ENCODE results near the gene SMPD4. TPM values are rescaled to one million over a fixed set of nuclear protein-coding genes. Genes with fewer than 3 reads are reported as not detected.
"Not testable (repeated sequence)": the region's sequence is repeated elsewhere in the genome, so short reads cannot be mapped to it uniquely, and the experiment has no call there.

Gene SMPD4
- total RNA-seq, 2 donors from 2014 or later, result 49.6 to 105 TPM

DNA sequence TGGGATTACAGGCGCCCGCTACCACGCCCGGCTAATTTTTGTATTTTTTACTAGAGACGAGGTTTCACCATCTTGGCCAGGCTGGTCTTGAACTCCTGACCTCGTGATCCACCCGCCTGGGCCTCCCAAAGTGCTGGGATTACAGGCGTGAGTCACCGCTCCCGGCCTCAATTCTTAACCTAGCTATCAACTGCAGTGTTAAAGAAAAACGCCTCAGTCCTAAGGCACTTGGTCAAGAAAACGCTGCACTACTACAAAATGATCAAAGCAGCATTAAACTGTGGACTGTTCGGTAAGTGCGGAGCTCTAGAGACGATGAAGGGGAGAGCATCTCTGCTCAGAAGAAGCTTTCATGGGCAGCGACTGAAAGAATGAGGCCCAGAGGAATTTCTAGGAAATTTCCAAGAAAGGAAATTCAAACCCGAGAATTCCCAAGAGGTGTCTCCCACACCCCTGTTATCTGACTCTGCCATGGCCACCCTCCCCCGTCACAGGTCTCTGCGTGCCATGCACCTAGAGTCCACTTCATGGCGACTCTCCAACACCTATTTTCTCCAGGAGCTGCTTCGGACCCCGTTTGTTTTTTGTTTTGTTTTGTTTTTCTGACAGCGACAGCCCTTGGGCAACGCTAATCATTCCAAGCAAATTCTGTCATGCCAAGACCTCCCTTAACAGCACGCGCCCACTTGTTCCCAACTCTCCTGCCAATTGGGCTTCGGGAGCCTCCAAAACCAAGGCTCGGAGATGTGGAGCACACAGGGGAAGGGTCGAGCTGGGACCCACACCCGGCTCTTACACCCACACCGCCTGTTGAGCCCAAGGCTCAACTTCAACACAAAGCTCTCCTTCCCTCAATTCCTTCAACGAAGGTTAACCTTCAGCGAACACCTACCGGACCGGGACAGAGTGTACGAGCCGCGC, 738 bp downstream of the SMPD4 start:
- Mint-ChIP-seq H3K27ac (peak overlapping the region; percentile 86), H3K36me3 (ENCODE audit: low read depth) (peaks cover 67% of the 10 kb centered on the region), H3K4me3 (peak overlapping the region; percentile 86)
- H3K27me3 Mint-ChIP-seq; ATAC-seq (replicated peaks); H3K9me3 Mint-ChIP-seq; H3K4me1 Mint-ChIP-seq: not testable (repeated sequence)

DNA sequence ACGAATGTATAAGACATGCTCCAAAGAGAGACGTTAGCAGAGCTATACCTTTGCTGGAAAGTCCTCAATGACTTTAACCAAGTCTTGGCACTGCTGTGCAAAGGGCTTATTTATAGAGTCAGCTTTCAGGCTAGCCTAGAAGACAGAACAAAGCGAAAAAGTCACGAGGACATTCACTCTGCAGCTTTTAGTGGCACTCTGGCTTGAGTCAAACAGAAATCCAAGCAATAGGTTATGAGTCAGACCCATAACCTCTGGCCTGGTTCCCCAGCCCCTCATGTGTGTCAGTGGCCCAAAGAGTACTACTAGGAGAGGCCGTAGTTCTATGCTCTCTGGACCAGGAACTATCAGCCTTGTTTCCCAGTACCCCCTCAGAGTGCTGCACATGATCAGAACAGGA, 6.5 kb downstream of the SMPD4 start:
- H3K4me1 Mint-ChIP-seq, H3K4me3 Mint-ChIP-seq, H3K27me3 Mint-ChIP-seq, H3K27ac Mint-ChIP-seq, H3K9me3 Mint-ChIP-seq: not testable (repeated sequence)
- H3K36me3 Mint-ChIP-seq (ENCODE audit: low read depth), result peaks cover 76% of the 10 kb centered on the region
- ATAC-seq (replicated peaks), result peak; percentile 93

DNA sequence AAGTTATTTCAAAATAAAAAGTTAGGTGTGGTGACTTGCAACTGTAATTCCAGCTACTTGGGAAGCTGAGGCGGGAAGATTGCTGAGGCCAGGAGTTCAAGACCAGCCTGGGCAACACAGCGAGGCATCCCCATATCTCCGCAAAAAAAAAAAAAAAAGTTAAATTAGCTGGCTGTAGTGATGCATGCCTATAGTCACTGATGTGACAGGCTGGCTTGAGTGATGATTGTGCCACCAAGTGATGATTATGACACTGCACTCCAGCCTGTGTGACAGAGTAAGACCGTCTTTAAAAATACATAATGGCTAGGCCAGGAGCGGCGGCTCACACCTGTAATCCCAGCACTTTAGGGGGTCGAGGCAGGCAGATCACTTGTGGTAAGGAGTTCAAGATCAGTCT, 11.5 kb downstream of the SMPD4 start:
- Mint-ChIP-seq H3K27ac (no peak overlapping the region), H3K9me3 (no peaks in the 10 kb centered on the region), H3K27me3 (no peaks in the 10 kb centered on the region), H3K36me3 (ENCODE audit: low read depth) (peaks cover 94% of the 10 kb centered on the region), H3K4me3 (no peak overlapping the region), H3K4me1 (peaks cover 5% of the 10 kb centered on the region)
- ATAC-seq (replicated peaks), result no peak

DNA sequence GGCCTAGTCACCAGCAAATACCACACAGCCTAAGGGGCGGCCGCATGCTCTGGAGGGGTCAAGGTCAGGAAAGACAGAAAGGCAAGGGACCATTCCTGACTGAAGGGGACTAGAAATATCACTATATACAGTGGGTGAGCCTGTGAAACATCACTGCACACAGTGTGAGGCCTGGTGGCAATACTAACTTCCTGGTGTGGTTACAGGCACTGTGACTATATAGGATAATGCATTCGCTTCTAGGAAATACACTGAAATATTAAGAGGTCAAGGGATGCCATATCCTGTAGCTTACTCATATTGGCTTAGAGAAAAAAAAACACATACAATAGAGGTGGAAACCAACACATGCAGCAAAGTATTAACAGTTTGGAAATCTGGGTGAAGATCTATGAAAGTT, 12.2 kb downstream of the SMPD4 start:
- H3K27me3 Mint-ChIP-seq, result not testable (repeated sequence)

DNA sequence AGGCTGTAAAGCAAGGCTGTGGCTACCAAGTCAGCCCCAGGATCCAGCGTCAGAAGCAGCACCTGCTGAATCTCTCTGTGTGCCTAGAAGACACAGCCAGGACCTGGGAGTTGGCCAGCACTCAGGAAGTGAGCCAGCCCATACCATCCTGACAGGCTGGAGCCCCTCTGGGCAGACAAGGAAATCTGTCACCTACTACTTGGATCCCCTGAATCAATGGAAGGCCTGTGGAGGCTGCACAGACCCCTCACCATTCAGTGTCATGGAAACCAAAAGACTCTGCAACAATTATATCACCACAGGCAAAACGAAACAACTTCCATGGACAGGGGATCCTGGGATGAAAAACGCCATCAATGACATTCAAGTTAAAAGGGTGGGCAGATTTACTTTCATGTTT, 14.8 kb downstream of the SMPD4 start:
- not testable (repeated sequence) for ATAC-seq (replicated peaks); H3K4me1 Mint-ChIP-seq; H3K27ac Mint-ChIP-seq; H3K27me3 Mint-ChIP-seq; H3K9me3 Mint-ChIP-seq; H3K4me3 Mint-ChIP-seq
- peaks cover 93% of the 10 kb centered on the region for H3K36me3 Mint-ChIP-seq (ENCODE audit: low read depth)

More for the DNA sequence above, 12.2 kb downstream of the SMPD4 start:
- H3K27ac Mint-ChIP-seq, H3K4me3 Mint-ChIP-seq, H3K4me1 Mint-ChIP-seq, H3K9me3 Mint-ChIP-seq: not testable (repeated sequence)
- peak; percentile 99 for ATAC-seq (replicated peaks)
- peaks cover 94% of the 10 kb centered on the region for H3K36me3 Mint-ChIP-seq (ENCODE audit: low read depth)

DNA sequence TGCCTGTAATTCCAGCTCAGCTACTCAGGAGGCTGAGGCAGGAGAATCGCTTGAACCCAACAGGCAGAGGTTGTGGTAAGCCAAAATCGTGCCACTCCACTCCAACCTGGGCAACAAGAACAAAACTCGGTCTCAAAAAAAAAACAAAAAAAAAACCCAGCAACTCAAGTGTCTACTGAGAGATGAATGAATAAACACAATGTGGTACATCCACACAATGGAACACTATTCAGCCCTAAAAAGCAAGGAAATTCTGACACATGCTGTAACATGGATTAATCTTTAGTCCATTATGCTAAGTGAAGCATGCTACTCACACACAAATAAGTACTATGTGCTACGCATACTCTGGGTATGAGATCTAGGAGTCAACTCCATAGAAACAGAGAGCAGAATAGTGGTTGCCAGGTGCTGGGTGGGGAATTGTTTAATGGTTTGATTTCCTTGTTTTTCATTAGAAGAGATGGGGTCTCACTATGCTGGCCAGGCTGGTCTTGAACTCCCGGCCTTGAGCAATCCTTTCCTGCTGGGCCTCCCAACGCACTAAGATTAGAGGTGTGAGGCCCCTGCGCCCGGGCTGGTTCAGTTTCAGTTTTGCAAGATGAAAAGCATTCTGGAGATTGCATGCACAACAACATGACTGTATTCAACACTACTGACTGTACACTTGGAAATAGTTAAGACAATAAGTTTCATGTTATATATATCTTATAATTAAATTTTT, 15.9 kb downstream of the SMPD4 start:
- ATAC-seq (replicated peaks), result no peak
- Mint-ChIP-seq H3K4me3 (no peak overlapping the region), H3K27ac (no peak overlapping the region), H3K36me3 (ENCODE audit: low read depth) (peaks cover 83% of the 10 kb centered on the region), H3K27me3 (no peaks in the 10 kb centered on the region), H3K9me3 (no peaks in the 10 kb centered on the region), H3K4me1 (peaks cover 5% of the 10 kb centered on the region)

DNA sequence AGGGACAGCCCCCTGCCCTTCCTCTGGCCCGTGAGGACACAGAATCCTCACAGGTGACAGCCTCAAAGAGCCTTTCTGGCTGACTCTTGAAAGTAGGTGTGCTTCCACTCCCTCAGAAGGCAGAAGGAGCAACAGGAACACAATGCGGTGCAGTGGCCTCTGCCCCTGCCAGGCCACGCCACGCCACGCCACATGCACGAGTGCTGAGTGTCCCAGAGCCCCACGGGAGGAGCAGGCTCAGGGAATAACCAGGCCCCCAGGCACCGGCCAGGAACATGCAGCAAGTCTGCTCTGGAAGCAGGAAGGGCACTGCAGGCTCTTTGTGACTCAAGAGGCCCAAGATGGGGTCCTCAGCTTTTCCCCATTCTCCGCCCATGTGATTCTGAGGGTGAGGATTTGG, 18.4 kb downstream of the SMPD4 start:
- Mint-ChIP-seq H3K4me3 (no peak overlapping the region), H3K9me3 (no peaks in the 10 kb centered on the region), H3K4me1 (peaks cover 5% of the 10 kb centered on the region), H3K27ac (no peak overlapping the region), H3K36me3 (ENCODE audit: low read depth) (peaks cover 78% of the 10 kb centered on the region), H3K27me3 (no peaks in the 10 kb centered on the region)
- ATAC-seq (replicated peaks), result no peak

DNA sequence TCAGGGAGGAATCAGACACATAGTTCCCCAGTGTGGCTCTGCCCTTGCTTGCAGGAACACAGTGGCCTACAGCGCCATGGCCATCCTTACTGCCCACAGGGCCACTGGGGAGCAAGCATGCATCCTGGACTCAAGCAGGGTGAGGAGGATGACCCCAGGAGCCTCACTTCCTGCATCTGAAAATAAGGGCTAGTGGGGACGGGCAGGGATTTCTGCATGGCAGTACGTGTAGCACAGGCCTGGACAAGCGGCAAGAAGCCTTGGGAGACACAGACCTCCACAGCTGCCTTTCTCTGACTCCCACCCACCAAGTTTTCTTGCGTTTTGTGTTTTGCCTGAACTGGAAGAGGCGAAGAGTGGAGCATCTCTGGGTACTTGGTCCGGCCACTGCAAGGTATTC, 18.9 kb downstream of the SMPD4 start:
- peaks cover 78% of the 10 kb centered on the region for H3K36me3 Mint-ChIP-seq (ENCODE audit: low read depth)
- H3K4me3 Mint-ChIP-seq; H3K27ac Mint-ChIP-seq; H3K9me3 Mint-ChIP-seq; H3K4me1 Mint-ChIP-seq; ATAC-seq (replicated peaks); H3K27me3 Mint-ChIP-seq: not testable (repeated sequence)

- H3K27ac Mint-ChIP-seq; H3K9me3 Mint-ChIP-seq; H3K4me1 Mint-ChIP-seq; H3K27me3 Mint-ChIP-seq; ATAC-seq (replicated peaks); H3K4me3 Mint-ChIP-seq: not testable (repeated sequence)
- H3K36me3 Mint-ChIP-seq (ENCODE audit: low read depth), result peaks cover 65% of the 10 kb centered on the region
These were observed 20.3 kb downstream of the SMPD4 start for GRCh38 chr2:130160838-130161705.

DNA sequence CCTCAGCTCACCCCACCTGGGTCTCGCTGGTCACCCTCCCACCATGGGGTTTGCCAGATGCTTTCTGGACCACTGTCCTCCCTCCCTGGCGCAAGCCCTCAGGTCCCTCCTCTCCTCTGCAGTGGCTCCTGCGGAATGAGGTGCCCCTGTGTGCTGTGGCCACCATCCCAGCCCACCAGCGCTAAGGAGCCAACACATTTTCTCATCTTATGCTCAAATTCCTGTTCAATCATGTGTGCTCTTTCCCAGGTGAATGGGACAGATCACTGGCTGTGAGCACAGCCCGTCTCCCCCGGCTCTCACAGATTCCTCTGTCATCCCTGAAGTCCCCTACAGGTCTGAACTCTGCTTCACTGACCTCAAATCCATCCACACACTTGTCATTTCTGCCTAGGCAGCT, 21.3 kb downstream of the SMPD4 start:
- ATAC-seq (replicated peaks), result no peak
- H3K4me3 Mint-ChIP-seq, result no peak overlapping the region
- H3K36me3 Mint-ChIP-seq (ENCODE audit: low read depth), result peaks cover 59% of the 10 kb centered on the region
- peak overlapping the region; percentile 59 for H3K27ac Mint-ChIP-seq
- H3K9me3 Mint-ChIP-seq, result no peaks in the 10 kb centered on the region
- H3K27me3 Mint-ChIP-seq, result no peaks in the 10 kb centered on the region
- H3K4me1 Mint-ChIP-seq, result peaks cover 5% of the 10 kb centered on the region

GRCh38 chr2:130159376-130159775, 22.0 kb downstream of the SMPD4 start:
- not testable (repeated sequence) for H3K9me3 Mint-ChIP-seq

DNA sequence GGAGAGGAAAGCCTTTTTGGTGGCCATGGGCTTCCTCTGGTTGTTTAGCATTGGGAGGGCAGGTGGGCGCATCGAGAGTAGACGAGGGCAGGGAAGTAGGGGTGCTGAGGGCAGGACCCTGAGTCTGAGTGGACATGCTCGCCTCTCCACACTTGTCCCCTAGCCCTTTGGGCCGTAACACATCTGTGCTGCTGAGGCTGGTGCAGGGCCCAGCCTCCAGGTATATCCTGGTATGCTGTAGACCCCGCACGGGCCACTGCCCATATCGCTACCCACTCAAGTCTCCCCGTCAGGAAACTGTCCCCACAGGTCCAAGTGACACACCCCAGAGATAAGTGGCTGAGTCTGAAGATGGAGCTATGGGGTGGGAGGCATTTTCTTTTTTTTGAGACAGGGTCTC, 22.8 kb downstream of the SMPD4 start:
- Mint-ChIP-seq H3K27ac (peak overlapping the region; percentile 46), H3K9me3 (no peaks in the 10 kb centered on the region), H3K36me3 (ENCODE audit: low read depth) (peaks cover 53% of the 10 kb centered on the region), H3K4me3 (no peak overlapping the region), H3K27me3 (no peaks in the 10 kb centered on the region), H3K4me1 (peaks cover 5% of the 10 kb centered on the region)
- no peak for ATAC-seq (replicated peaks)

More at GRCh38 chr2:130159376-130159775, 22.0 kb downstream of the SMPD4 start:
- H3K27ac Mint-ChIP-seq; H3K4me3 Mint-ChIP-seq; H3K27me3 Mint-ChIP-seq; H3K4me1 Mint-ChIP-seq; ATAC-seq (replicated peaks): not testable (repeated sequence)
- H3K36me3 Mint-ChIP-seq (ENCODE audit: low read depth), result peaks cover 54% of the 10 kb centered on the region

DNA sequence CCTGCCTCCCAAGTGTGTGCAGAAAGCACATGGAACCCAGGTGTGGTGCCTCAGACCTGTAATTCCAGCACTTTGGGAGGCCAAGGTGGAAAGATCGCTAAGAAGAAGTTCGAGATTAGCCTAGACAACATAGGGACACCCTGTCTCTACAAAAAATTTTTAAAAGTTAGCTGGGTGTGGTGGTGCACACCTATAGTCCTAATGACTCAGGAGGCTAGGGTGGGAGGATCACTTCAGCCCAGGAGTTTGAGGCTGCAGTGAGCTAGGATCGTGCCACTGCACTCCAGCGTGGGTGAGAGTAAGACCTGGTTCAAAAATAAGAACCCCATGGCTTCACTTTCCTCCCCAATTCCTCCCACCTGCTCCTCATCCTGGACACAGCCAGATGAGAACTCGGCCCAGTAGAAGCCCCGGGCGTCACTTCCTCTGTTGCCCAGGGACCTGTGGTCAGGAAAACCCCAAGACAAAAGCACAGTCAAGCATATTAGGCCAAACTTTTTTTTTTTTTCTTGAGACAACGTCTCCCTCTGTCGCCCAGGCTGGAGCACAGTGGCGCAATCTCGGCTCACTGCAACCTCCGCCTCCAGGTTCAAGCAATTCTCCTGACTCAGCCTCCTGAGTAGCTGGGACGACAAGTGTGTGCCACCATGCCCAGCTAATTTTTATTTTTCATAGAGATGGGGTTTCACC, 23.4 kb downstream of the SMPD4 start:
- H3K9me3 Mint-ChIP-seq, H3K27me3 Mint-ChIP-seq, H3K4me3 Mint-ChIP-seq, H3K4me1 Mint-ChIP-seq: not testable (repeated sequence)
- Mint-ChIP-seq H3K27ac (peak overlapping the region; percentile 46), H3K36me3 (ENCODE audit: low read depth) (peaks cover 50% of the 10 kb centered on the region)
- ATAC-seq (replicated peaks), result peak; percentile 79

DNA sequence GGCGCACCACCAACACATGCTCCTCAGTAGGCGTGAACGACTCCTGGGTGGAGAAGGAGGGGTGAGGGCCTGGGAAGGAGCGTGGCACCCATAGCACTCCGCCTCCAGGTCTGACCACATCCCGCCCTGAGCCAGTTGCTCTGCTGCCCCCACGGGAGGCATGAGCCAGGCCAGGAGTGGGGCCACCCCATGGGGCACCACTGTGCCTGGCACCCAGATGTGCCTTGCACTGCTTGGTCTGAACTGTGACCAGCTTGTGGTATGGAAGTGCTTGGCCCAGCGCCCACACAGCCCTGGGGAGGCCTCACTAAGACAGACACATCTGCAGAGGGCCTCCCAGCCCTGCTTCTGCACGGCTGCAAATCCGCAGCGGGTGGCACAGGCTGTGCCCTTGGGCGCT, 24.0 kb downstream of the SMPD4 start:
- not testable (repeated sequence) for H3K4me3 Mint-ChIP-seq; H3K4me1 Mint-ChIP-seq; H3K9me3 Mint-ChIP-seq; ATAC-seq (replicated peaks); H3K27me3 Mint-ChIP-seq
- peaks cover 50% of the 10 kb centered on the region for H3K36me3 Mint-ChIP-seq (ENCODE audit: low read depth)
- H3K27ac Mint-ChIP-seq, result peak overlapping the region; percentile 46
